ENCODE measurements around the gene CALN1. TPM values are rescaled to one million over a fixed set of nuclear protein-coding genes. Genes with fewer than 3 reads are reported as not detected.

CALN1 gene
- total and polyA plus RNA-seq, 2 of the 8 experiments (the other 6 are each of a cell fraction or from before 2014, with no cell fraction given) = 6.4 to 15.2 TPM

DNA sequence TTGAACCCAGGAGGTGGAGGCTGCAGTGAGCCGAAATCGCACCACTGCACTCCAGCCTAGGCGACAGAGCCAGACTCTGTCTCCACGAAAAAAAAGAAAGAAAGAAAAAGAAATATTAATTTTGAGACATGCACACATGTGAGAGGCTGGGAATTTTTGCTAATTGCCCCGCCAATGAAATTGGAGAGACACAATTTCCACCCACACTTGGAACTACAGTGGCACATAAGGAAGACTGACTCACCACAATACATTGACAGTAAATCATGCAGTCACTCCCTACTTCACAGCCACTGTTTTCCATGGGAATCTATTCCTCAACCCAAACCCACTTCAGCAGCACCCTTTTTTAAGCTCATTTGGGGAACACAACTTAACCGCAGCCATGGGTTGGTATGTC lies 139.7 kb downstream of the CALN1 start (continued):
- TF ChIP-seq, protein P1, sequence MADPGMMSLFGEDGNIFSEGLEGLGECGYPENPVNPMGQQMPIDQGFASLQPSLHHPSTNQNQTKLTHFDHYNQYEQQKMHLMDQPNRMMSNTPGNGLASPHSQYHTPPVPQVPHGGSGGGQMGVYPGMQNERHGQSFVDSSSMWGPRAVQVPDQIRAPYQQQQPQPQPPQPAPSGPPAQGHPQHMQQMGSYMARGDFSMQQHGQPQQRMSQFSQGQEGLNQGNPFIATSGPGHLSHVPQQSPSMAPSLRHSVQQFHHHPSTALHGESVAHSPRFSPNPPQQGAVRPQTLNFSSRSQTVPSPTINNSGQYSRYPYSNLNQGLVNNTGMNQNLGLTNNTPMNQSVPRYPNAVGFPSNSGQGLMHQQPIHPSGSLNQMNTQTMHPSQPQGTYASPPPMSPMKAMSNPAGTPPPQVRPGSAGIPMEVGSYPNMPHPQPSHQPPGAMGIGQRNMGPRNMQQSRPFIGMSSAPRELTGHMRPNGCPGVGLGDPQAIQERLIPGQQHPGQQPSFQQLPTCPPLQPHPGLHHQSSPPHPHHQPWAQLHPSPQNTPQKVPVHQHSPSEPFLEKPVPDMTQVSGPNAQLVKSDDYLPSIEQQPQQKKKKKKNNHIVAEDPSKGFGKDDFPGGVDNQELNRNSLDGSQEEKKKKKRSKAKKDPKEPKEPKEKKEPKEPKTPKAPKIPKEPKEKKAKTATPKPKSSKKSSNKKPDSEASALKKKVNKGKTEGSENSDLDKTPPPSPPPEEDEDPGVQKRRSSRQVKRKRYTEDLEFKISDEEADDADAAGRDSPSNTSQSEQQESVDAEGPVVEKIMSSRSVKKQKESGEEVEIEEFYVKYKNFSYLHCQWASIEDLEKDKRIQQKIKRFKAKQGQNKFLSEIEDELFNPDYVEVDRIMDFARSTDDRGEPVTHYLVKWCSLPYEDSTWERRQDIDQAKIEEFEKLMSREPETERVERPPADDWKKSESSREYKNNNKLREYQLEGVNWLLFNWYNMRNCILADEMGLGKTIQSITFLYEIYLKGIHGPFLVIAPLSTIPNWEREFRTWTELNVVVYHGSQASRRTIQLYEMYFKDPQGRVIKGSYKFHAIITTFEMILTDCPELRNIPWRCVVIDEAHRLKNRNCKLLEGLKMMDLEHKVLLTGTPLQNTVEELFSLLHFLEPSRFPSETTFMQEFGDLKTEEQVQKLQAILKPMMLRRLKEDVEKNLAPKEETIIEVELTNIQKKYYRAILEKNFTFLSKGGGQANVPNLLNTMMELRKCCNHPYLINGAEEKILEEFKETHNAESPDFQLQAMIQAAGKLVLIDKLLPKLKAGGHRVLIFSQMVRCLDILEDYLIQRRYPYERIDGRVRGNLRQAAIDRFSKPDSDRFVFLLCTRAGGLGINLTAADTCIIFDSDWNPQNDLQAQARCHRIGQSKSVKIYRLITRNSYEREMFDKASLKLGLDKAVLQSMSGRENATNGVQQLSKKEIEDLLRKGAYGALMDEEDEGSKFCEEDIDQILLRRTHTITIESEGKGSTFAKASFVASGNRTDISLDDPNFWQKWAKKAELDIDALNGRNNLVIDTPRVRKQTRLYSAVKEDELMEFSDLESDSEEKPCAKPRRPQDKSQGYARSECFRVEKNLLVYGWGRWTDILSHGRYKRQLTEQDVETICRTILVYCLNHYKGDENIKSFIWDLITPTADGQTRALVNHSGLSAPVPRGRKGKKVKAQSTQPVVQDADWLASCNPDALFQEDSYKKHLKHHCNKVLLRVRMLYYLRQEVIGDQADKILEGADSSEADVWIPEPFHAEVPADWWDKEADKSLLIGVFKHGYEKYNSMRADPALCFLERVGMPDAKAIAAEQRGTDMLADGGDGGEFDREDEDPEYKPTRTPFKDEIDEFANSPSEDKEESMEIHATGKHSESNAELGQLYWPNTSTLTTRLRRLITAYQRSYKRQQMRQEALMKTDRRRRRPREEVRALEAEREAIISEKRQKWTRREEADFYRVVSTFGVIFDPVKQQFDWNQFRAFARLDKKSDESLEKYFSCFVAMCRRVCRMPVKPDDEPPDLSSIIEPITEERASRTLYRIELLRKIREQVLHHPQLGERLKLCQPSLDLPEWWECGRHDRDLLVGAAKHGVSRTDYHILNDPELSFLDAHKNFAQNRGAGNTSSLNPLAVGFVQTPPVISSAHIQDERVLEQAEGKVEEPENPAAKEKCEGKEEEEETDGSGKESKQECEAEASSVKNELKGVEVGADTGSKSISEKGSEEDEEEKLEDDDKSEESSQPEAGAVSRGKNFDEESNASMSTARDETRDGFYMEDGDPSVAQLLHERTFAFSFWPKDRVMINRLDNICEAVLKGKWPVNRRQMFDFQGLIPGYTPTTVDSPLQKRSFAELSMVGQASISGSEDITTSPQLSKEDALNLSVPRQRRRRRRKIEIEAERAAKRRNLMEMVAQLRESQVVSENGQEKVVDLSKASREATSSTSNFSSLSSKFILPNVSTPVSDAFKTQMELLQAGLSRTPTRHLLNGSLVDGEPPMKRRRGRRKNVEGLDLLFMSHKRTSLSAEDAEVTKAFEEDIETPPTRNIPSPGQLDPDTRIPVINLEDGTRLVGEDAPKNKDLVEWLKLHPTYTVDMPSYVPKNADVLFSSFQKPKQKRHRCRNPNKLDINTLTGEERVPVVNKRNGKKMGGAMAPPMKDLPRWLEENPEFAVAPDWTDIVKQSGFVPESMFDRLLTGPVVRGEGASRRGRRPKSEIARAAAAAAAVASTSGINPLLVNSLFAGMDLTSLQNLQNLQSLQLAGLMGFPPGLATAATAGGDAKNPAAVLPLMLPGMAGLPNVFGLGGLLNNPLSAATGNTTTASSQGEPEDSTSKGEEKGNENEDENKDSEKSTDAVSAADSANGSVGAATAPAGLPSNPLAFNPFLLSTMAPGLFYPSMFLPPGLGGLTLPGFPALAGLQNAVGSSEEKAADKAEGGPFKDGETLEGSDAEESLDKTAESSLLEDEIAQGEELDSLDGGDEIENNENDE (IDR thresholded peaks at IDR 0.05; ENCODE audit: insufficient replicate concordance, low read length) = no peak
- TF ChIP-seq SUZ12 (IDR thresholded peaks at IDR 0.05; ENCODE audit: low read length) (no peak), ZNF274 (IDR thresholded peaks at IDR 0.05; ENCODE audit: borderline replicate concordance, extremely low read depth, low read length) (no peak), BRCA1 (IDR thresholded peaks at IDR 0.05; ENCODE audit: low read depth, low read length) (no peak), KDM4A (IDR thresholded peaks at IDR 0.05; ENCODE audit: low read depth, low read length, severe bottlenecking) (no peak), NANOG (IDR thresholded peaks at IDR 0.05; ENCODE audit: insufficient read depth, low read depth, low read length, poor library complexity, severe bottlenecking) (no peak), HDAC6 (IDR thresholded peaks at IDR 0.05; ENCODE audit: low read depth, low read length) (no peak), EP300 (IDR thresholded peaks at IDR 0.05; ENCODE audit: borderline replicate concordance in 1 of 2, low read depth in 2 of 2, low read length in 2 of 2) (no peak), NRF1 (IDR thresholded peaks at IDR 0.05; ENCODE audit: low read depth, low read length) (no peak), POU5F1 (IDR thresholded peaks at IDR 0.05; ENCODE audit: low read depth, low read length) (no peak)

All from H1 (cell line).